ENCODE measurements around the gene NAGK.

Gene NAGK

GRCh38 chr2:71126957-71127356 is 58.5 kb downstream of the NAGK start:
- TF ChIP-seq, protein P1, sequence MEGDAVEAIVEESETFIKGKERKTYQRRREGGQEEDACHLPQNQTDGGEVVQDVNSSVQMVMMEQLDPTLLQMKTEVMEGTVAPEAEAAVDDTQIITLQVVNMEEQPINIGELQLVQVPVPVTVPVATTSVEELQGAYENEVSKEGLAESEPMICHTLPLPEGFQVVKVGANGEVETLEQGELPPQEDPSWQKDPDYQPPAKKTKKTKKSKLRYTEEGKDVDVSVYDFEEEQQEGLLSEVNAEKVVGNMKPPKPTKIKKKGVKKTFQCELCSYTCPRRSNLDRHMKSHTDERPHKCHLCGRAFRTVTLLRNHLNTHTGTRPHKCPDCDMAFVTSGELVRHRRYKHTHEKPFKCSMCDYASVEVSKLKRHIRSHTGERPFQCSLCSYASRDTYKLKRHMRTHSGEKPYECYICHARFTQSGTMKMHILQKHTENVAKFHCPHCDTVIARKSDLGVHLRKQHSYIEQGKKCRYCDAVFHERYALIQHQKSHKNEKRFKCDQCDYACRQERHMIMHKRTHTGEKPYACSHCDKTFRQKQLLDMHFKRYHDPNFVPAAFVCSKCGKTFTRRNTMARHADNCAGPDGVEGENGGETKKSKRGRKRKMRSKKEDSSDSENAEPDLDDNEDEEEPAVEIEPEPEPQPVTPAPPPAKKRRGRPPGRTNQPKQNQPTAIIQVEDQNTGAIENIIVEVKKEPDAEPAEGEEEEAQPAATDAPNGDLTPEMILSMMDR (IDR thresholded peaks at IDR 0.05; ENCODE audit: low read depth, low read length), result no peak

More at GRCh38 chr2:71126957-71127356, 58.5 kb downstream of the NAGK start:
- no peak for DNase-seq (ENCODE audit: low read depth in 2 of 2)
- H3K4me3 ChIP-seq (replicated peaks in 1 of 2; ENCODE audit: low read depth in 2 of 2, low read length in 2 of 2), result no peak overlapping the region
